ENCODE data around the gene SERTAD1.

SERTAD1 gene

GRCh38 chr19:40398417-40399131, 27.2 kb downstream of the SERTAD1 start:
- peak; percentile 83 for DNase-seq

- no peak for DNase-seq
Measured at GRCh38 chr19:40397568-40397906, 28.3 kb downstream of the SERTAD1 start.

- no peak for DNase-seq
Measured at GRCh38 chr19:40396886-40397567, 28.8 kb downstream of the SERTAD1 start.

GRCh38 chr19:40395956-40396355, 29.8 kb downstream of the SERTAD1 start:
- DNase-seq, result no peak

- DNase-seq, result no peak
Measured at GRCh38 chr19:40394816-40395210, 31.0 kb downstream of the SERTAD1 start.

GRCh38 chr19:40393894-40394815, 31.6 kb downstream of the SERTAD1 start:
- DNase-seq, result no peak

- DNase-seq, result no peak
Measured at GRCh38 chr19:40392894-40393517, 32.8 kb downstream of the SERTAD1 start.

- DNase-seq, result no peak
Measured at GRCh38 chr19:40392123-40392522, 33.7 kb downstream of the SERTAD1 start.

- DNase-seq, result no peak
Measured at GRCh38 chr19:40390084-40390742, 35.6 kb downstream of the SERTAD1 start, which contains the start of gene HIPK4. HIPK4 (minus strand) TSS chr19:40390181; CDS start chr19:40389902, 279 bp downstream.

- DNase-seq, result no peak
Measured at GRCh38 chr19:40389404-40390083, 36.2 kb downstream of the SERTAD1 start.

GRCh38 chr19:40388481-40388880, 37.3 kb downstream of the SERTAD1 start:
- DNase-seq, result no peak

GRCh38 chr19:40387155-40387554, 38.6 kb downstream of the SERTAD1 start:
- no peak for DNase-seq

GRCh38 chr19:40383668-40384248, 42.0 kb downstream of the SERTAD1 start:
- DNase-seq, result no peak

- no peak for DNase-seq
Measured at GRCh38 chr19:40381321-40381720, 44.5 kb downstream of the SERTAD1 start.

GRCh38 chr19:40380199-40381037, 45.4 kb downstream of the SERTAD1 start:
- DNase-seq, result no peak

GRCh38 chr19:40379446-40380198, 46.2 kb downstream of the SERTAD1 start:
- DNase-seq, result no peak

- DNase-seq, result no peak
Measured at GRCh38 chr19:40378509-40378908, 47.3 kb downstream of the SERTAD1 start.

GRCh38 chr19:40377876-40378385, 47.9 kb downstream of the SERTAD1 start:
- DNase-seq, result no peak

- no peak for DNase-seq
Measured at GRCh38 chr19:40376286-40376862, 49.4 kb downstream of the SERTAD1 start.

All from CD4-positive, alpha-beta T cell treated with Interleukin-4 for 1 hour (primary cell).